Fibroblast of gingiva (primary cell): ENCODE measurements around the gene ZC3HAV1L.
A peak's percentile ranks its signal among the peaks of the same experiment; 100 is the strongest.
"Not testable (repeated sequence)": the region's sequence is repeated elsewhere in the genome, so short reads cannot be mapped to it uniquely, and the experiment has no call there.

Source experiments
- DNase-seq: peaks from one replicate; pipeline ENCODE4 v3.0.0-alpha.2; 2011; ENCODE audit warnings: low read depth

Gene ZC3HAV1L

DNA sequence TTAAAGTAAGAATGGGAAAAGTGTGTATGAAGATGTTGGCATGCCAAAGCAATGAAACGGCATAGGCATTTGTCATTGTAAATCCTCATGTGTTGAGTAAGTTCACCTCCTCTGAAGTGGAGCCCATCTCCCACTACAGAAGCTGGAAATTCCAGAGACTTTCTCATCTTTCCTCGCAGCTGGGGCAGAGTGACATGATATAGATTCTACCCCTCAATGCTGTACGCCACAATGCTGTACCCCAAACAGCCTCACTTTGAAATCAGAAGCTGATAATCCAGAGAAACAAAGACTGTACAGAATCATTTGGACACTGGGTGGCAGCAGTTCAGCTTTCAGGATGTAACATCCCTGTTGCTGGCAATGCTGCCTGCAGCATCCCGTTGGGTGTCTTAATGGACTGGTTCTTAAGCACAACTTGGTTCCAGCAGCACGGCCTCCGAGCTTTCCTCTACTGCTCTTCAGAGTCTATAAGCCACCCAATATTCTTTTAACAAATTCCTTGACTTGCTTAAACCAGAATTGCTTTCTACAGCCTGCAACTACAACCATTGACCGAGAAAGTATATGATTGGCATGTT, 18.8 kb downstream of the ZC3HAV1L start:
- DNase-seq, result peak; percentile 67

DNA sequence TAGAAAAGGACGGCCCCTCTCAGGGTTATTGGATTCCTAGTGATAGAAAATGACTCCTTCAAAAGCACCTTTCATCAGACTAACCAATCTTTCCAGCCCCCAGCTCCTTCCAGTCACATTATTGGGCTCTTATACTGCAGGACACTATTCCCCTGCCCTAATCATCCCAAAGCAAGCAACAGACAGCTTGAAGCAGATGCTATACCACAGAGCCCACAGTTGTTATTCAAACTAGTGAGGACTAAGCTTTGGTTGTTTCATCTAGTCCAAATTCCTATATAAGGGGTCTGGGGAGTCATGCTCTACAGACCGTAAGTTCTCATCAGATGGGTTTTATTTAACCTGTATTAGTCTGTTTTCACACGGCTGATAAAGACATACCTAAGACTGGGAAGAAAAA, 24.5 kb downstream of the ZC3HAV1L start:
- DNase-seq, result no peak

DNA sequence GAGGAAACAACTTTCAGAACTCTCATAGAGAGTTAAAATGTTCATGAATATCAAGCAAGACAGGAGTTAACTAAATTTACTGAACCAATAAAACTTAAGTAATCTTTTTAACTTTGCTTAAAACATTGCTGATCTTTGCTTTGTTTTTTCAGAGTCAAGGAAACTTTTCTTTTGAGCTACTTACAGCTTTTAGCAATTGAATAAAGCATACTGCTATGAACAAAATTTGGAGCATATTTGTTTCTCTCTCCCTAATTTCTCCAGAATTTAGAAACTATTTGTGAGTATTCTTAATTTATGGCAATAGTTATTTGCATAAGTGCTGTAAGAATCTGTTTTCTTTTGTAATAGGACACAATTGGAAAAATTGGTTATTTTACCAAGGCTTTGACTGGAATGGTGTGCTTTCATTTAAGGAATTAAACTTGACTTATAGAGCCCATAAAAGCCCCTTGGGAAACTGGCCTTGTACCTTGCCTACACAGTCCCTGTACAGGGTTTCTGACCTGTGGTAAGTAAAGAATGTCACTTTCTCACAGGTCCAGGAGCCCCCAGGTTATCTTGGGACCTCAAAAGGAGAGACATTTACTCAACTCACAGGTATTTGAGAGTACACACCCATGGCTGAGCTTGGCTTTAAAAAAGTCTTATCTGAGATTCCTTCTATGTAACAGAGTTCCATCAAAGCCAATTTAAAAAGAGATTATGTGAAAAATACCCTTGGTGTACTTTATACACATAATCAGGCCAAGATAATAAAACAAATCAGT, 31.3 kb downstream of the ZC3HAV1L start:
- DNase-seq, result no peak

DNA sequence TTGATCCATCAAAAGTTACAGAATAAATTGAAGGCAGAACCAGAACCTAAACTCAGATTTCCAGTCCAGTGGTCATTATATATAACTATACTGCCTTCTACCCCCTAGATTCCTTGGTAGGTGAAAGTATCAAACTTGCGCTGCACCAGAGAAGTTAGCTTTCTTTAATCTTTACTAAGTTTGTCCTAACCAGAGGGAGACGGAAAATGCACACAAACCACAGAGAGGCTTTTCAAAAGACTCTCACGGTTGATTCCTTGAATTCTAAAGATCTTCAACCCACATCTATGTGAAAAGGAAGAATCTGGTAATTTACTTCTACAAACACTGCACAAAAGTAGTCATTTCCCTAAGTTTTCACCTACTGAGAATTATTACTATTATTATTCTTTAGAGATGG, 36.4 kb downstream of the ZC3HAV1L start:
- DNase-seq, result no peak

DNA sequence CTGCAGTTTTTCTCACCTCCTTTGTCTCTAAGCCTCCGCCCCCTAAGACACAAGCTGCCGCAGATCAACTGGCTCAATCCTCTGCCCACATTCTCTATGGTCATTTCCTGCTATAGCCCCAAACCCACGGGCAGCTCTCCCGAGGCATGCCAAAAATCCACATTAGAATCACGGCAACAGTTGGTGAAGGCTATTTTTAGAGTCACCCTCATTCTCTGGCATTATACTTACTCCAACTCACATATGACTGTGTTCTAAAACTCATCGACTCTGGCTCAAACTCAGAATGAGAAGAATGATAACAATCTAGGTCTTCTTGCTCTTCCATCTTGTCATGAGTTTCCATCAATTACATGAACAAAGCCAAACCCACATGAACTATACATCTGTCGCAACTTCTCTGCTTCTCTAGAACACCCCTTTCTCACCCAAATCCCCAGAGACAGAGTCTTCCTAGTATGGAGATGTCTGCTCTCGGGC, 43.8 kb downstream of the ZC3HAV1L start:
- no peak for DNase-seq

DNA sequence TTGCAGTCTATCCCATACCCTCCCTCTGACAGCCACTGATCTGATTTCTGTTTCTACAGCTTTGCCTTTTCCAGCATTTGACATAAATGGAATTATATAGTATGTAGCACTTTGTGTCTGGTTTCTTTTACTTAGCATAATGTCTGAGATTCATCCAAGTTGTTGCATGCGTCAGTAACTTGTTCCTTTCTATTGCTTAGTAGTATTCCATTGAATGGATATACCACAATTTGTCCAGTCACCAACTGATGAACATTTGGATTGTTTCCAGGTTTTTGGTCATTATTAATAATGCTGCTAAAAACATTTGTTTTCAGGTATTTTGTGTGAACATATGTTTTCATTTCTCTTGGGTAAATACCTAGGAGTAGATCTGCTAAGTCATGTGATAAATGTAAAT, 48.2 kb downstream of the ZC3HAV1L start:
- DNase-seq, result no peak

DNA sequence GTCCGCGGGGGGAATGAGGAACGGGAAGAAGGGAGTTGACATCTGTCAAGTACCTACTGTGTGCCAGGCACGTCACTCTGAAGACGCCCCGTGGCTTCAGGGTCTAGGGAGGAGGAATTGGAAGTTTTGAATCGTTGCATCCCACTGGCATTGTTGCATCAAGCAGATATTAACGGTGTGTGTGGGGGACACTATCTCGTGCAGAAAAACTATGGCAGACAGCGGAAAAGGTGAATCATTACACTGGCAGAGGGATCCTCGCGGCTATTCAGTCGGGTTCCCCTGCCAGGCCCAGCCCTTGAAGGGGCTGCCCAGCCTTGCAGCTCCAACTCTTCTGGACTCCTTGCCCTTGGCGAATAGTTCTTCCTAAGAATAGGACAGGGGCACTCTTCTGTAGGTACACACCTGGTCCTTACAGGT, 53.6 kb downstream of the ZC3HAV1L start:
- DNase-seq, result no peak

DNA sequence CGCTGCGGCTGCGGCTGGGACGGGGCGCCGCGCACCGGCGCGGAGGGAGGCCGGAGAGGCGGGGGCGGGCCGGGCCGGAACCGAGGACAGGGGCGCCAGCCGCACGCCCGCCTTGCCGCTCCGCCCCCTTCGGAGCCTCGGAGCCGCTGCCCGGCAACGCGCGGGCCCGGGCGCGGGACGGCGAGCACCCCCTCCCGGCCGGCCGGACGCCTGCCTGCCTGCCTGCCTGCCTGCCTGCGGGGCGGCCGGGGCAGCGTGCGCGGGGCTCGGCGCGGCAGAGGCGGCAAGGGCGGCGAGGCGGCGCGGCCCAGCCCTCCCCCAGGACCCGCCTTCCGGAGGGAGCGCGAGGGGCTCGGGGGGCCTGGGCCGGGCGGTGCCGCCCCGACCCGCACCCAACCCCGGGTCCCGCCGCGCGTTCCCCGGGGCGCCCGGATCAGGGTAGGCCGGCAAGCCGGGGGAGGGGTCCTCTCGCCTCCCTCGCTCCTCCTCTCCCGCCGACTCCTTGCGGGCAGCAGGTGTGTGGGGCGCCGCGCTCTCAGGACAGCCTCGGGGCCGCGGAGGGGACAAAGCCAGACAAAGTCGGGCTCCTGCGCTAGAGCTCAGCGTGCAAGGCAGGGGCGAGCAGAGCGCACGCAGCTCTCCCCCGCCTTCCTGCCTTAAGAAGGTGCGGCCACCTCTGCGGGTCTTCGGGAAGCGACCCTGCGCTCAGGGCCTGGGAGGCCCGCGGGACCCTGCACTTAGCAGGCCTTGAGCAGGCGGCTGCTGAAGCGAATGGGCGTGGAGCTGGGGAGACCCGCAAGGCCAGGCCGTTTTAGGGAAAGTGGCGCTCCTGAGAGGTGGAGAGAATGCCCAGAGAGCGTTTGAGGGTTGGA, 54.3 kb downstream of the ZC3HAV1L start, which contains the start of gene KIAA1549:
Gene KIAA1549 (minus strand): TSS at position 58 of the 872 bp plus-strand sequence. CDS start 120 bp downstream, outside the sequence.
- peak; percentile 56 for DNase-seq

DNA sequence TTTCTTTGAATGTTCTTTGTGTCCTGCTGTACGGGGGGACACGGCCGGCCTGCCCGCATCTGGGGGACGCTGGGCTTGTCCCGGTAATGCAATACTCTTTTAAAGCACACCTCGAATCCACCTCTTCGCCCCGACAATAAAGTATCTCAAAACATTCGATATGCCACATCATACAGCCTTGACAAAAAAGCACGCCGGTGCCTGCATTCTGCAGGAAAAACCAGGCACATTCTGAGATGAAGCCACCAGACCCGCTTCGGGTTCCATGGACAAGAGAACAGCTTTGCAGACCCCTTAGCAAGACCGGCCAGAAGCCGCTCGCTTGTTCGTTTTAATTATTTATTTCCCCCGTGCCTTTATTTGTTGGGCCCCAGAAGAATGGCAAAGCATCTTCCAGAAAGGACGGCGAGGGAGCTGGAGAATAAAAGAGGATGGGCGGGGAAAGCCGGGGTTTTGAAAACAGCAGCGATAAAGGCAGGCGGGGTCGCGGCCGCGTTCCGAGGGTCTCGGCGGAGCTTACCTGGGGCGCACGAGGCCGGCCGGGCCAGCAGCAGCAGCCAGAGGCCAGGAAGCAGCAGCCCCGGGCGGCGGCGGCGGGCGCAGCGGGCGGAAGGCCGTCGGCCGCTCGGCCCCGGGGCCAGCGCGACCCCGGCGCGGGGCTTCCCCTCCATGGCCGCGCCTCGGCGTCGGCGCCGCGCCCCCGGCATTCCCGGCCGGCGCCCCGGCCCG, 55.1 kb downstream of the ZC3HAV1L start:
- no peak for DNase-seq

DNA sequence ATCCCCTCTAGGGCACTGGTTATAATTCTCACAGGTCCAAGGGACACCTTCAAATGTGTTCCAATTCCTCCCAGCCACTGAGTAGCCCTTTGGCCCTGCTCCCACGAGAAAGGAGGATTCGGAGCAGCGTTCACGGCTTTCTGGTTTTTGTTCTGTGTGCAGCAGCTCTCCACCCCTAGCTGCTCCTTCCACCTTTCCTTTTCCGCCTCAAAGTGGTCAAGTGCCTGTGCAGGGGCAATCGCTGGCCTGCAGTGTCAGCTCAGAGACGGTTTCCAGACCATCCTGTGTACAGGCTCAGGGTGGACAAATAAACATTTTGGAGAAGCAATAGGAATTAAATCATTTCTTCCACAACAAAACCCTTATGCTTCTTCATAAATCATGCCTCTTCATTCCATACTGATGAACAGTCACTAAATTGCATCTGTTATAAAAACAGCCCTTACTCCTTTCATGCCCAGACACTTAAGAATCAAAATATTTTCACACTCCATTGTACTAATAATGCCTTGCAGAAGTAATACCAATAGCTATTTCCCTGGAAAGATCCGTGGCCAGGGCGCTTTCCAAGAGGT, 55.8 kb downstream of the ZC3HAV1L start:
- DNase-seq, result no peak

DNA sequence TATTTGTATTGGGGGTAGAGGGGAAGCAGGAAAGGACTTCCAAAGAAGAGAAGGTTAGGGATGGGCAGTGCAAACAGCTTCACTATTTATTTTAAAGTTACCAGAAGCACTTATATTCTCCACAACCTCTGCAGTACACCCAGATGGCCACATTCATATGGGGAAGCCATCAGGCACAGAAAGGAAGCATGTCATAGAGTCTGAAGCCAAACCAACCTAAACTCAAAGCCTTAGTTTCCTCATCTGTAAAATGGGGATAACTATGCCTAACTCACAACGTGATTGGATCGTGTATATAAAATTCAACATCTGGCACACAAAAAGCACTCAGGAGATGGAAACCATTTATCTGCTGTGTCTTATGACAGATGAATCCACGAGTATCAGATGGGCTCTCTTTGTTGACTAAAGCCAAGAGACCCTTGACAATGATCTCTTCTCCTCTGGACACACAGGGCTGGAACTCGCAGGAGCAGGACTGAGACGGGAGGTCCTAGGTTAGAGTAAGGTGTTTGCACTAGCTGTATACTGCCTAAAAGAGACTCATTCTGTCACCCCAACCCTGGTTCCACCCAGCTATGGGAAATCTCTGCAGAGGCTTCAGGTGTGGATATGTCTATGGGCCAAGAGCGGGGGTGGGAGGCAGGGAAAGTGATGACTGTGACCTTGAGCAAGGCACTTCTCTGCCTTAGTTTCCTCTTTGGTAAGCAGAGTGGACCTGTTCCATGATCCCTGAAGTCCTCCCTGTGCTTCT, 56.4 kb downstream of the ZC3HAV1L start:
- no peak for DNase-seq

DNA sequence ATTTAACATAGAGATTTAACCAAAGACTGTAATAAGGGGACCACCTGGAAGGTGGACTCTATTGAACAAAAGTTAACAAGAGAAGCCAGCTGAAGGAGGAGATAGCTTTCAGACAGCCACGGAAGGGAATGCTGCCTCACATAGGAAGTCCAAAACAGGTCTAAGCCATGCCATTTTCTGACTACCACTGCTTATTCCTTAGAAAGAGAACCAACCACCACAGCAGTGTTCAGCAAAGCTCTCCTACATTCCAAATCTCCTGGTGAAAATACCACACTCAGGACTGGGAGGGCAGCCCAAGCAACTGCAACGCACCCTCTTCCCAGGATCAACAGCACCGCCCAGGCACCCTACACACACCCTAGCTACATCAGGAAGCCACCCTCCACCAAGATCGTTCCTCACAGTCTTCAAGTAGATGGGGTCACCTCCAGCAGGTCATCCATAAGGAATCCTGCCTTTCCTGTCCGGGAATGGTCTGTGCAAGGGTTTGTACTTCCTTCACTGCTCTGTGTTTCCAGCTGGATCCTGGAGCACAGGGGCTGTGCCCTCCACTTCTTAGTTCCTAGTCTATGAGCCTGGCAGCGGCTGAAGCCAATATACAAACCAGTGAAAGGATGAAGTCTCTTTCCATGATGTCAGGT, 57.2 kb downstream of the ZC3HAV1L start:
- DNase-seq, result no peak

DNA sequence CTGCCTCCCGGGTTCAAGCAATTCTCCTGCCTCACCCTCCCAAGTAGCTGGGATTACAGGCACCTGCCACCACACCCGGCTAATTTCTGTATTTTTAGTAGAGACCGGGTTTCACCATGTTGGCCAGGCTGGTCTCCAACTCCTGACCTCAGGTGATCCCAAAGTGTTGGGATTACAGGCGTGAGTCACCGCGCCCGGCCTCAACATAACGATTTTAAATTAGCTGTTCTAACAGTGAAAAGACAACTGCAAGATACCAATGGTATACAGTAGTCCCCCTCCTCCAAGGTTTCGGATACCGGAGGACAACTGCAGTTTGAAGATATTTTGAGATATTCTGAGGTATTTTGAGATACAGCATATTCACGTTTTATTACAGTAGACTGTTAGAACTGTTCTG, 59.7 kb downstream of the ZC3HAV1L start:
- not testable (repeated sequence) for DNase-seq
